Astrocyte of the spinal cord (primary cell): ENCODE measurements around the gene GABBR2.

ENCODE experiments used
- DNase-seq: peaks from one replicate; pipeline ENCODE4 v3.0.0; 2011; ENCODE audit warnings: low read depth, low spot score
- H3K4me3 ChIP-seq: 2 replicates; pipeline ENCODE4 v1.5.1; 2011; ENCODE audit warnings: low read depth, mild to moderate bottlenecking, low read length, moderate library complexity
- CTCF ChIP-seq: IDR thresholded peaks from 2 replicates; pipeline ENCODE4 v1.5.1; 2012; ENCODE audit warnings: low read depth, mild to moderate bottlenecking, low read length, inconsistent platforms
- in situ Hi-C: cut with HindIII; loops from 2 replicates; pipeline ENCODE4 v1.10.0; 2017; ENCODE audit warnings: low sequenced_read_pairs

Gene GABBR2

GRCh38 chr9:98634685-98635336 lies 73.9 kb downstream of the GABBR2 start:
- in situ Hi-C loops, result no loop called here
- no peak for DNase-seq
- no peak for TF ChIP-seq CTCF
- no peak overlapping the region for H3K4me3 ChIP-seq

- in situ Hi-C loops, result no loop called here
- TF ChIP-seq CTCF, result no peak
- H3K4me3 ChIP-seq, result no peak overlapping the region
- DNase-seq, result no peak
Measured at GRCh38 chr9:98632839-98633238, 75.9 kb downstream of the GABBR2 start.

- DNase-seq, result no peak
- in situ Hi-C loops, result no loop called here
- H3K4me3 ChIP-seq, result no peak overlapping the region
- TF ChIP-seq CTCF, result no peak
Measured at GRCh38 chr9:98627296-98627695, 81.4 kb downstream of the GABBR2 start.

GRCh38 chr9:98625728-98626127 lies 83.0 kb downstream of the GABBR2 start:
- no peak overlapping the region for H3K4me3 ChIP-seq
- no peak for TF ChIP-seq CTCF
- DNase-seq, result no peak
- in situ Hi-C loops, result no loop called here

- no peak for DNase-seq
- no peak overlapping the region for H3K4me3 ChIP-seq
- in situ Hi-C loops, result no loop called here
- TF ChIP-seq CTCF, result no peak
Measured at GRCh38 chr9:98619788-98620187, 88.9 kb downstream of the GABBR2 start.

GRCh38 chr9:98615633-98616032 lies 93.1 kb downstream of the GABBR2 start:
- in situ Hi-C loops, result no loop called here
- no peak for DNase-seq
- no peak for TF ChIP-seq CTCF
- no peak overlapping the region for H3K4me3 ChIP-seq
